Endothelial cell of umbilical vein (primary cell): Measurements from ENCODE around the gene LRRC27. TPM values are rescaled to one million over a fixed set of nuclear protein-coding genes. Genes with fewer than 3 reads are reported as not detected.

Source experiments
- BruUV-seq: library from RNA; stranded (reverse); fragments of 400-500 nt; replicated peaks from 2 replicates; lab custom pipeline; 2021; lab: Mats Ljungman, UMichigan
- CTCF ChIA-PET: fragments of 300-600, 350-600 bp; sonication (Branson Sonifier 250); formaldehyde crosslinking; loops from one replicate; lab custom pipeline; 2021; ENCODE audit warnings: antibody characterized with exemption, inconsistent platforms; lab: Charles Lee
- POLR2A ChIA-PET: fragments of 300-600, 350-600 bp; sonication (Branson Sonifier 250); formaldehyde crosslinking; loops from one replicate; lab custom pipeline; 2021; ENCODE audit warnings: antibody characterized with exemption, inconsistent platforms; lab: Charles Lee
- DNase-seq: peaks from one replicate; pipeline ENCODE4 v3.0.0-alpha.2; 2011; ENCODE audit warnings: low read depth, low spot score
- FAIRE-seq: peaks from 2 replicates; lab custom pipeline; 2011; peaks lifted over from hg19 to GRCh38; lab: Jason Lieb, UNC
- H2AFZ ChIP-seq: 2 replicates; pipeline ENCODE4 v1.6.0; 2012; ENCODE audit warnings: low read depth, low read length, control low read depth, inconsistent platforms
- H3K27ac ChIP-seq: 2 replicates; pipeline ENCODE4 v1.5.1; 2011; ENCODE audit warnings: low read depth, mild to moderate bottlenecking, control low read depth, low read length, moderate library complexity; ENCODE audit not compliant: insufficient read depth
- H3K27me3 ChIP-seq, 2 experiments: 2 replicates each; pipeline versions ENCODE4 v1.6.0 to v1.6.1; 2011; ENCODE audit warnings: low read length in 2 of 2, mixed read lengths in 1 of 2; ENCODE audit not compliant: control insufficient read depth in 2 of 2, insufficient read depth in 2 of 2
- H3K36me3 ChIP-seq, 2 experiments: 2 replicates in 1 of 2; 3 replicates in 1 of 2; pipeline ENCODE4 v1.5.1; 2011; ENCODE audit warnings: low read length in 2 of 2, mild to moderate bottlenecking in 1 of 2, moderate library complexity in 1 of 2; ENCODE audit not compliant: control insufficient read depth in 2 of 2, insufficient read depth in 2 of 2; ENCODE audit errors: extremely low read depth in 1 of 2
- H3K4me1 ChIP-seq: 3 replicates; pipeline ENCODE4 v1.5.1; 2011; ENCODE audit warnings: mild to moderate bottlenecking, low read length; ENCODE audit not compliant: control insufficient read depth, insufficient read depth; ENCODE audit errors: extremely low read depth
- H3K4me2 ChIP-seq: 2 replicates; pipeline ENCODE4 v1.6.1; 2011; ENCODE audit warnings: low read length, control low read depth, mixed read lengths; ENCODE audit not compliant: insufficient read depth
- H3K4me3 ChIP-seq, 3 experiments: fragments of 200-600 bp in 1 of 3; sonication (generic), shearing (Covaris generic) in 1 of 3; replicated peaks in 1 of 3; 2 replicates each; pipeline ENCODE4 v1.5.1; 2011 to 2016; ENCODE audit warnings: control low read depth in 3 of 3, low read length in 3 of 3, mild to moderate bottlenecking in 2 of 3, inconsistent platforms in 1 of 3, low read depth in 1 of 3, moderate library complexity in 1 of 3; ENCODE audit not compliant: insufficient read depth in 1 of 3
- H3K79me2 ChIP-seq: 2 replicates; pipeline ENCODE4 v1.6.0; 2012; ENCODE audit warnings: low read length, inconsistent platforms; ENCODE audit not compliant: control insufficient read depth, insufficient read depth
- H3K9ac ChIP-seq: replicated peaks from 2 replicates; pipeline ENCODE3; 2011; ENCODE audit warnings: low read length, control low read depth; ENCODE audit not compliant: insufficient read depth; ENCODE audit errors: extremely low read depth
- H3K9me1 ChIP-seq: replicated peaks from 3 replicates; pipeline ENCODE4 v1.6.0; 2011; ENCODE audit warnings: mild to moderate bottlenecking, low read length; ENCODE audit not compliant: control insufficient read depth, insufficient read depth; ENCODE audit errors: extremely low read depth
- H3K9me3 ChIP-seq: replicated peaks from 2 replicates; pipeline ENCODE4 v1.5.1; 2012; ENCODE audit warnings: low read length, inconsistent platforms; ENCODE audit not compliant: control insufficient read depth, insufficient read depth
- H4K20me1 ChIP-seq: replicated peaks from 2 replicates; pipeline ENCODE3; 2011; ENCODE audit warnings: mild to moderate bottlenecking, low read length; ENCODE audit not compliant: control insufficient read depth, insufficient read depth; ENCODE audit errors: extremely low read depth
- EZH2 ChIP-seq: IDR thresholded peaks from 2 replicates; pipeline ENCODE4 v1.6.1; 2012; ENCODE audit warnings: borderline replicate concordance, low read depth, mild to moderate bottlenecking, moderate library complexity, low read length, inconsistent platforms; ENCODE audit not compliant: severe bottlenecking
- FOS ChIP-seq: IDR thresholded peaks from 2 replicates; pipeline ENCODE4 v1.6.1; 2011; ENCODE audit warnings: mild to moderate bottlenecking, low read length, moderate library complexity, borderline replicate concordance; ENCODE audit not compliant: insufficient read depth
- GATA2 ChIP-seq: IDR thresholded peaks from 2 replicates; pipeline ENCODE4 v1.7.0; 2011; ENCODE audit warnings: low read depth, mild to moderate bottlenecking, moderate library complexity, mixed read lengths, low read length; ENCODE audit not compliant: insufficient read length, insufficient read depth
- JUN ChIP-seq: IDR thresholded peaks from 2 replicates; pipeline ENCODE4 v1.6.1; 2011; ENCODE audit warnings: borderline replicate concordance, low read depth; ENCODE audit not compliant: insufficient read length, insufficient read depth
- MYC ChIP-seq: IDR thresholded peaks from one replicate; pipeline ENCODE4 v1.6.1; 2011; ENCODE audit warnings: mild to moderate bottlenecking, low read depth, low read length
- POLR2A ChIP-seq: IDR thresholded peaks from 2 replicates; pipeline ENCODE4 v1.6.1; 2012; ENCODE audit warnings: low read depth, mild to moderate bottlenecking, control low read depth, low read length
- POLR2AphosphoS5 ChIP-seq: IDR thresholded peaks from 2 replicates; pipeline ENCODE4 v1.6.1; 2012; ENCODE audit warnings: low read depth, mild to moderate bottlenecking, control low read depth, low read length, moderate library complexity; ENCODE audit not compliant: insufficient read depth
- dilution Hi-C: fragments of 300-500 bp; cut with MboI; formaldehyde crosslinking; loops from one replicate; pipeline ENCODE4 v1.15.0; 2019; ENCODE audit warnings: low sequenced_read_pairs; ENCODE audit not compliant: extremely low pct_ligation_motif_present
- intact Hi-C: fragments of 100-400 bp; cut with micrococcal nuclease; formaldehyde crosslinking; loops from one replicate; pipeline ENCODE4 v1.10.0; 2022
- polyA plus RNA-seq, 4 experiments: library from polyadenylated mRNA; depleted of rRNA in 3 of 4; stranded (reverse) in 3 of 4; unstranded in 1 of 4; fragments of >200 nt; gene quantifications; 2 replicates each; pipeline versions ENCODE4 v1.2.1 to v1.2.3, GENCODE V29; 2011 to 2012; ENCODE audit warnings: missing spikeins in 1 of 4
- total RNA-seq: library from RNA; stranded (reverse); gene quantifications from 2 replicates; pipeline ENCODE4 v1.2.3, GENCODE V29; 2021
- TF ChIP-seq, protein P1 (sequence below): IDR thresholded peaks from 2 replicates; pipeline ENCODE4 v1.6.1; 2011; ENCODE audit not compliant: insufficient read depth, insufficient read length
- TF ChIP-seq, protein P2 (sequence below), 2 donors: IDR thresholded peaks; 1 replicate in 1 of 2; 2 replicates in 1 of 2; pipeline ENCODE4 v1.5.1; 2011; ENCODE audit warnings: low read length in 2 of 2, mild to moderate bottlenecking in 2 of 2, moderate library complexity in 2 of 2, control low read depth in 1 of 2, inconsistent platforms in 1 of 2, low read depth in 1 of 2; ENCODE audit not compliant: insufficient read depth in 1 of 2; ENCODE audit errors: extremely low read depth in 1 of 2

The LRRC27 gene
- total and polyA plus RNA-seq, 2 donors (not counting 3 experiments of a cell fraction or from before 2014, with no cell fraction given), result 8.3 to 13.6 TPM

DNA sequence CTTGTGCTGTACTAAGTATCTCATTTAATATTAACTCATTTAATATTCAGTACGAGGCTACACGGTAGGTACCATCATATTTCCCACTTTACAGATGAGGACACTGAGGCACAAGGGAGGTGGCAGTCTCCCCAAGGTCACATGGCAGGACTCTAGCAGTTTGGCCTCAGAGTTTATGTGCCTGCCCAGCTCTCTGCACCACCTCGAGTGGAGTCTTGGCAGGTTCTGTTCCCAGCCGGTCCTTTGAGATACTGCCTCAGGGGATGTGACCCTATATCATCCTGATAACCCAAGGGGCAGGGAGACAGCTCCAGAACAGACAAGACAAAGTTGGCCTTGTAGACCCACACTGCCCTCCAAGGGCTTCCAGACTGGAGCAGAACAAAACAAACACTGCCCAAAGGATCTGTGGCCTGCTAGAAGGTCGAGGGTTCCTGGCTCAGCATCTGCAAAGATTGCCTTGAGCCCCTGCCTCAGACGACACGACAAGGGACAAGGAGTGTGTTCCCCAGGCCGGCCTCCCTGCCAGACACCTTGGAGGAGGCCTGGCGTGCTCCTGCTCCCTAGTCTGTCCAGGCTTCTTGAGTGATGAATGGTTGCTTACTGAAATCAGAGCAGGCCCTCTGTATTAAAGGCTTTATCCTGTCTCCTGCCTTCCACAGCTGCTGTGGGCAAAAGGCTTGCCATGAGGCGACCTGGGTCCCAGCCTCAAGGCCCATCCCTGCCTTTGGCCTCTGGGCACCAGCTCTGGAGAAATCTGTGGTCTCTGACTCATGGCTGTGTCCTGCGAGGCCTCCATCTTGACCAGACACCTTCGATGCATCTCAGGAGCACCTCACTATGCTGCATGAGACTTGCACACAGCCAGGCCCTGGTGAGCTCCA is 61.1 kb downstream of the LRRC27 start:
- H3K4me1 ChIP-seq, result peaks cover 6% of the 10 kb centered on the region
- no peaks in the 10 kb centered on the region for H4K20me1 ChIP-seq
- no peaks in the 10 kb centered on the region for H3K36me3 ChIP-seq
- ChIA-PET POLR2A (interaction anchor here (0.7 kb wide), 1 partner anchor 143 kb away, joined by 3 read pairs; no protein-coding TSS in a partner anchor), CTCF (no interaction called here)
- no peaks in the 10 kb centered on the region for H3K9me1 ChIP-seq
- dilution Hi-C loops (no loop called here), intact Hi-C loops (no loop called here)
- H3K9me3 ChIP-seq, result no peaks in the 10 kb centered on the region
- TF ChIP-seq MYC, result no peak
- TF ChIP-seq, protein P1, sequence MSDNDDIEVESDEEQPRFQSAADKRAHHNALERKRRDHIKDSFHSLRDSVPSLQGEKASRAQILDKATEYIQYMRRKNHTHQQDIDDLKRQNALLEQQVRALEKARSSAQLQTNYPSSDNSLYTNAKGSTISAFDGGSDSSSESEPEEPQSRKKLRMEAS, result no peak
- TF ChIP-seq POLR2AphosphoS5, result no peak
- TF ChIP-seq FOS, result no peak
- TF ChIP-seq, protein P2, sequence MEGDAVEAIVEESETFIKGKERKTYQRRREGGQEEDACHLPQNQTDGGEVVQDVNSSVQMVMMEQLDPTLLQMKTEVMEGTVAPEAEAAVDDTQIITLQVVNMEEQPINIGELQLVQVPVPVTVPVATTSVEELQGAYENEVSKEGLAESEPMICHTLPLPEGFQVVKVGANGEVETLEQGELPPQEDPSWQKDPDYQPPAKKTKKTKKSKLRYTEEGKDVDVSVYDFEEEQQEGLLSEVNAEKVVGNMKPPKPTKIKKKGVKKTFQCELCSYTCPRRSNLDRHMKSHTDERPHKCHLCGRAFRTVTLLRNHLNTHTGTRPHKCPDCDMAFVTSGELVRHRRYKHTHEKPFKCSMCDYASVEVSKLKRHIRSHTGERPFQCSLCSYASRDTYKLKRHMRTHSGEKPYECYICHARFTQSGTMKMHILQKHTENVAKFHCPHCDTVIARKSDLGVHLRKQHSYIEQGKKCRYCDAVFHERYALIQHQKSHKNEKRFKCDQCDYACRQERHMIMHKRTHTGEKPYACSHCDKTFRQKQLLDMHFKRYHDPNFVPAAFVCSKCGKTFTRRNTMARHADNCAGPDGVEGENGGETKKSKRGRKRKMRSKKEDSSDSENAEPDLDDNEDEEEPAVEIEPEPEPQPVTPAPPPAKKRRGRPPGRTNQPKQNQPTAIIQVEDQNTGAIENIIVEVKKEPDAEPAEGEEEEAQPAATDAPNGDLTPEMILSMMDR (IDR thresholded peaks at IDR 0.05; ENCODE audit: extremely low read depth in 1 of 2, insufficient read depth in 1 of 2, low read depth in 1 of 2, low read length in 2 of 2), result no peak
- TF ChIP-seq GATA2, result no peak
- no peak for TF ChIP-seq POLR2A
- no peak for TF ChIP-seq JUN
- no peak for TF ChIP-seq EZH2
- peaks cover 2% of the 10 kb centered on the region for H3K79me2 ChIP-seq
- H3K27me3 ChIP-seq, result no peaks in the 10 kb centered on the region
- BruUV-seq, result no TSS peak
- H3K9ac ChIP-seq, result no peak overlapping the region
- DNase-seq, result no peak
- H3K27ac ChIP-seq, result no peak overlapping the region
- H3K4me2 ChIP-seq, result no peak overlapping the region
- H3K4me3 ChIP-seq, result no peak overlapping the region
- no peak overlapping the region for H2AFZ ChIP-seq
- no peak for FAIRE-seq
